Astrocyte (in vitro differentiated cells and primary cell): ENCODE measurements around the gene NAT9. TPM values are rescaled to one million over a fixed set of nuclear protein-coding genes. Genes with fewer than 3 reads are reported as not detected.

Experiments used
- DNase-seq: peaks from one replicate; pipeline ENCODE4 v3.0.0-alpha.2; 2010; ENCODE audit warnings: low read depth
- FAIRE-seq: peaks from 2 replicates; lab custom pipeline; 2011; peaks lifted over from hg19 to GRCh38; lab: Jason Lieb, UNC
- H2AFZ ChIP-seq: 2 replicates; pipeline ENCODE4 v1.6.0; 2012; ENCODE audit warnings: low read depth, low read length, inconsistent platforms
- H3K27ac ChIP-seq: 2 replicates; pipeline ENCODE4 v1.5.1; 2011; ENCODE audit warnings: low read depth, low read length, inconsistent platforms
- H3K27me3 ChIP-seq: 2 replicates; pipeline ENCODE4 v1.6.0; 2011; ENCODE audit warnings: low read length, inconsistent platforms; ENCODE audit not compliant: insufficient read depth
- H3K36me3 ChIP-seq: 2 replicates; pipeline ENCODE4 v1.5.1; 2011; ENCODE audit warnings: low read length, inconsistent platforms; ENCODE audit not compliant: insufficient read depth
- H3K4me1 ChIP-seq: 2 replicates; pipeline ENCODE4 v1.5.1; 2011; ENCODE audit warnings: low read length, inconsistent platforms; ENCODE audit not compliant: insufficient read depth
- H3K4me2 ChIP-seq: 2 replicates; pipeline ENCODE4 v1.6.0; 2012; ENCODE audit warnings: low read length, inconsistent platforms
- H3K4me3 ChIP-seq: 2 replicates; pipeline ENCODE4 v1.5.1; 2011; ENCODE audit warnings: low read depth, mild to moderate bottlenecking, low read length, inconsistent platforms; ENCODE audit not compliant: insufficient read depth
- H3K79me2 ChIP-seq: 2 replicates; pipeline ENCODE4 v1.6.0; 2012; ENCODE audit warnings: mild to moderate bottlenecking, low read length, inconsistent platforms; ENCODE audit not compliant: insufficient read depth
- H3K9ac ChIP-seq: 2 replicates; pipeline ENCODE4 v1.6.0; 2012; ENCODE audit warnings: mild to moderate bottlenecking, low read length, inconsistent platforms
- H3K9me3 ChIP-seq: 2 replicates; pipeline ENCODE4 v1.5.1; 2012; ENCODE audit warnings: low read depth, mild to moderate bottlenecking, low read length, inconsistent platforms; ENCODE audit not compliant: insufficient read depth
- H4K20me1 ChIP-seq: 2 replicates; pipeline ENCODE4 v1.6.0; 2012; ENCODE audit warnings: low read length, inconsistent platforms; ENCODE audit not compliant: insufficient read depth
- H3K27ac Mint-ChIP-seq: one replicate; pipeline ENCODE4 v1.8.0; 2021; ENCODE audit warnings: mild to moderate bottlenecking, mixed read lengths; ENCODE audit not compliant: unreplicated experiment
- H3K27me3 Mint-ChIP-seq: one replicate; pipeline ENCODE4 v1.8.0; 2021; ENCODE audit warnings: low read depth, mixed read lengths; ENCODE audit not compliant: unreplicated experiment
- H3K36me3 Mint-ChIP-seq: one replicate; pipeline ENCODE4 v1.8.0; 2021; ENCODE audit warnings: low read depth, mixed read lengths; ENCODE audit not compliant: unreplicated experiment
- H3K4me1 Mint-ChIP-seq: one replicate; pipeline ENCODE4 v1.8.0; 2021; ENCODE audit warnings: low read depth, mixed read lengths; ENCODE audit not compliant: unreplicated experiment
- H3K4me3 Mint-ChIP-seq: one replicate; pipeline ENCODE4 v1.8.0; 2021; ENCODE audit warnings: mild to moderate bottlenecking, moderate library complexity, mixed read lengths; ENCODE audit not compliant: unreplicated experiment
- H3K9me3 Mint-ChIP-seq: one replicate; pipeline ENCODE4 v1.8.0; 2021; ENCODE audit warnings: mild to moderate bottlenecking, mixed read lengths; ENCODE audit not compliant: unreplicated experiment
- CTCF ChIP-seq: IDR thresholded peaks from 2 replicates; pipeline ENCODE4 v1.5.1; 2011; ENCODE audit warnings: low read depth, mild to moderate bottlenecking, inconsistent platforms, low read length, moderate library complexity; ENCODE audit not compliant: insufficient read depth
- EZH2 ChIP-seq: IDR thresholded peaks from 2 replicates; pipeline ENCODE4 v1.6.1; 2012; ENCODE audit warnings: mild to moderate bottlenecking, low read length, inconsistent platforms; ENCODE audit not compliant: insufficient read depth
- total RNA-seq: library from RNA; stranded (reverse); gene quantifications from 2 replicates; pipeline ENCODE4 v1.2.1, GENCODE V29; 2021

NAT9 gene
- total RNA-seq, 1 donor from 2014 or later, result 58.4 TPM

- Histone ChIP-seq H3K9me3 (no peaks in the 10 kb centered on the region), H3K27me3 (no peaks in the 10 kb centered on the region), H3K79me2 (no peaks in the 10 kb centered on the region), H3K9ac (no peak overlapping the region), H4K20me1 (peaks cover 39% of the 10 kb centered on the region), H3K27ac (no peak overlapping the region), H2AFZ (no peak overlapping the region), H3K4me2 (no peak overlapping the region), H3K36me3 (no peaks in the 10 kb centered on the region), H3K4me3 (no peak overlapping the region), H3K4me1 (no peaks in the 10 kb centered on the region)
- peaks cover 4% of the 10 kb centered on the region for H3K27me3 Mint-ChIP-seq
- H3K4me3 Mint-ChIP-seq, result no peak overlapping the region
- no peaks in the 10 kb centered on the region for H3K9me3 Mint-ChIP-seq
- no peak for FAIRE-seq
- no peak overlapping the region for H3K27ac Mint-ChIP-seq
- no peak for TF ChIP-seq CTCF
- TF ChIP-seq EZH2, result no peak
- peaks cover 34% of the 10 kb centered on the region for H3K36me3 Mint-ChIP-seq
- no peaks in the 10 kb centered on the region for H3K4me1 Mint-ChIP-seq
- no peak for DNase-seq
Observed at GRCh38 chr17:74819801-74820436, 43.8 kb upstream of the NAT9 start.

DNA sequence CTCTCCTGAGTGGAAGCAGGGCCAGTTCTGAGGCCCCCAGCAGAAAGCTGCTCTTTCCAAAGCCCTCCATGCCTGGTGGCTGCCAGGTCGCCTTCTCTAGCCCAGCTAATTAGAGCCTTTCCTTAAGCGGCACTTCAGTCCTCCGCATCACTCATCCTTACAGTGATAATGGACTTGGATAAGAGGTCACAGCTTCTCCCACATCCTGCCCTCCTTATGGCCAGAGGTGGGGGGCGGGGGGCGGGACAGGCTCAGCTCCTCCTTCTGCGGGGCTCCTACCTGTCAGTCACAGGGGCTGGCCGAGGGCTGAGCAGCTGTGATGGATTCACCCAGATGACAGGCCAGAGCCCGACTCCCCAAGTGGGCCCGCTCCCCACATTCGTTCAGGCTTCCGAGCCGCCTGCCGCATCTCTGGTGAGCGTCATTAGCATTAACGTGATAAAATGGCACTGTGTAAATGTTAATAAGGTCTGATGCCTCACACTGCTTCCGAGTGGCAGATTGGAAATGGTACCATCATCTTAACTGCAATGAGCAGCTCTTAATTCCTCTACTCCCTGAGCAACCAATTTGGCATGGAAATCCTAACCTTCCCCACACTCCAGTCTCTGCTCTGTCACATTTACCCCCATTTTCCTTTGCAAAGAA is 42.3 kb upstream of the NAT9 start:
- Histone ChIP-seq H3K27ac (no peak overlapping the region), H3K4me2 (no peak overlapping the region), H3K79me2 (no peaks in the 10 kb centered on the region), H3K9ac (no peak overlapping the region), H3K4me3 (no peak overlapping the region), H3K4me1 (no peaks in the 10 kb centered on the region), H3K9me3 (no peaks in the 10 kb centered on the region), H3K36me3 (no peaks in the 10 kb centered on the region), H2AFZ (no peak overlapping the region), H4K20me1 (peaks cover 41% of the 10 kb centered on the region), H3K27me3 (no peaks in the 10 kb centered on the region)
- Mint-ChIP-seq H3K36me3 (peaks cover 34% of the 10 kb centered on the region), H3K27me3 (peaks cover 4% of the 10 kb centered on the region), H3K4me1 (no peaks in the 10 kb centered on the region), H3K27ac (no peak overlapping the region), H3K9me3 (no peaks in the 10 kb centered on the region), H3K4me3 (no peak overlapping the region)
- DNase-seq, result no peak
- no peak for TF ChIP-seq EZH2
- no peak for TF ChIP-seq CTCF
- FAIRE-seq, result no peak
